ENCODE data around the gene NME3.
A peak's percentile ranks its signal among the peaks of the same experiment; 100 is the strongest.
"Not testable (repeated sequence)": the region's sequence is repeated elsewhere in the genome, so short reads cannot be mapped to it uniquely, and the experiment has no call there.

Gene NME3

DNA sequence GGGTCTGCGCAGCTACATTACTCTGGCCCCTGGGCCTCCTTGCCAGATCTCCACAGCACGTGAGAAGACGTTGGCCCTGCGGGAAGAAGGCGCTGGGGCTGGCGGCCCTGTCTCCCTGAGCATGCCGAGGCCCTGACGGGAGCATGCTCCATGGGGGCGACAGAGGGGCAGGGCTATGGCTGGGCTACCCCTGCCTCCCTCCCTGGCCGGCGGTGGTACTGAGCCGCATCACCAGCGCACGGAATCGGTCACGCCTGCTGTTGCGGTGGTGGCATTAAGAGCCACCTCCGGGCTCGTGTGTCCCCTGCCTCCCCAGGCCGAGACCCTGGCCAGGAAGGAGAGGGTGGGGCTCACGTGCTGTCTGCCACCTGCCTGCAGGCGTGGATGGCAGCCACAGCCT lies 37.2 kb downstream of the NME3 start:
- TF ChIP-seq POLR2A (IDR thresholded peaks at IDR 0.05; ENCODE audit: low read length) (no peak), GATA1 (IDR thresholded peaks at IDR 0.05; ENCODE audit: low read depth, low read length) (no peak)
- DNase-seq, result no peak

DNA sequence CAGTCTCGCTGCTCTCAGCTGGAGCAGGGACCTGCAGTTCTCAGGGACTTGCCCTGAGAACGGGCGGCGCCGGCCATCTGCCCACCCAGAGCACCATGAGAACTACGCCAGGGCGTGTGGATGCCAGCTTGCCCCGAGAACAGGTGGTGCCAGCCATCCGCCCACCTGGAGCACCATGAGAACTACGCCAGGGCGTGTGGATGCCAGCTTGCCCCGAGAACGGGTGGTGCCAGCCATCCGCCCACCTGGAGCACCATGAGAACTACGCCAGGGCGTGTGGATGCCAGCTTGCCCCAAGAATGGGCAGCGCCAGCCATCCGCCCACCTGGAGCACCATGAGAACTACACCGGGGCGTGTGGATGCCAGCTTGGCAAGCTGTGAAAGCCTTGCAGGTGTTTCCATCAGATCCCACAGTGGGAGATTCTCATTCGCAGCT lies 38.8 kb downstream of the NME3 start:
- DNase-seq, result not testable (repeated sequence)

DNA sequence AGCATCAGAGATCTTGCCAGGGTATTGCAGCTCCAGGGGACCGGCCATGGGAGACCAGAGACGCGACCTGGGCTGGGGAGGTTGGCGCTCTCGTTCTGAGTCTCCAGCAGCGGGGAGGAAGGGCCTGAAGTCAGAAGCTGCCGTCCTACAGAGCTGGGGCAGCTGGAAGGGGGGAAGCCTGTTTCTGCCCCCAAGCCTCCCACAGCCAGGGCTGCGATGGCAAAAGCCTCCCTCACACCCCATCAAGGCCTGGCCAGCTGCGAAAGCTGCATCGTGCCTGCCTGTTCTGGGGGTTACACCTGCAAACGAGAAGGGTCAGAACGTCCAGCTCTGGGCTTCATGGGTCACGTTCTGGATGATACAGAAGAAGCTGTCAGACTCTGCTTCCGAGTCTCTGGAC lies 39.3 kb downstream of the NME3 start:
- no peak for TF ChIP-seq POLR2A (IDR thresholded peaks at IDR 0.05; ENCODE audit: low read length)
- TF ChIP-seq GATA1 (IDR thresholded peaks at IDR 0.05; ENCODE audit: low read depth, low read length), result no peak
- DNase-seq, result no peak

DNA sequence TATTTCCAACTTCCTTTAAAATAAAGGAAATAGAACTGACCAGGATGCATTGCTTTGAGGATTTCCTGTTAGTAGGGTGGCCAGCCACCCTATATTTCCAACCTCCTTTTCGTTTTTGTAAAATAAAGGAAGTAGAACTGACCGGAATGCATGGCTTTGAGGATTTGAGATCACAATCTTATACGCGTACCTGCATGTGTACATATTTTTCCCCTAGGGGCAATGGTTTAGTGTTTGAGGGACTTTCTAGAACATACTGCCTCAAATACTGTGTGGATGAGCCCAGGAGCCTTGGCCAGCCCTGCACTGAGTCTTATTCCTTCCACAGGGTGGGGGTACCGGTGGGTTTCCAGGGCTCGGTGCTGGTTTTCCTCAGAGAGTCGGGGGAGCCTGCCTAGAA lies 39.7 kb downstream of the NME3 start:
- no peak for DNase-seq
- TF ChIP-seq GATA1 (IDR thresholded peaks at IDR 0.05; ENCODE audit: low read depth, low read length) (no peak), POLR2A (IDR thresholded peaks at IDR 0.05; ENCODE audit: low read length) (no peak)

DNA sequence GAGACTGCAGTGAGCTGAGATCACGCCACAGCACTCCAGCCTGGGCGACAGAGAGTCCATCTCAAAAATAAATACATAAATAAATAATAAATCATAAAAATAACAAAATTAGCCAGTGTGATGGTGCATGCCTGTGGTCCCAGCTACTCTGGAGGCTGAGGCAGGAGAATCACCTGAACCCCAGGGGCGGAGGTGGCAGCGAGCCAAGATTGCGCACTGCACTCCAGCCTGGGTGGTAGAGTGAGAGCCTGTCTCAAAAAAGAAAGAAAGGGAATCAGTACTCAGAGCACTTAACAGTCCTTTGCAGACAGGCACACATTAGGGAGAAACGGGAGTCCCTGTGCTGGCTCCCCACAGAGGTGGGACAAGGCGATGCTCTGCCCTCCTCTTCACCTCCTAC lies 40.3 kb downstream of the NME3 start:
- TF ChIP-seq GATA1 (IDR thresholded peaks at IDR 0.05; ENCODE audit: low read depth, low read length) (no peak), POLR2A (IDR thresholded peaks at IDR 0.05; ENCODE audit: low read length) (no peak)
- DNase-seq, result no peak

DNA sequence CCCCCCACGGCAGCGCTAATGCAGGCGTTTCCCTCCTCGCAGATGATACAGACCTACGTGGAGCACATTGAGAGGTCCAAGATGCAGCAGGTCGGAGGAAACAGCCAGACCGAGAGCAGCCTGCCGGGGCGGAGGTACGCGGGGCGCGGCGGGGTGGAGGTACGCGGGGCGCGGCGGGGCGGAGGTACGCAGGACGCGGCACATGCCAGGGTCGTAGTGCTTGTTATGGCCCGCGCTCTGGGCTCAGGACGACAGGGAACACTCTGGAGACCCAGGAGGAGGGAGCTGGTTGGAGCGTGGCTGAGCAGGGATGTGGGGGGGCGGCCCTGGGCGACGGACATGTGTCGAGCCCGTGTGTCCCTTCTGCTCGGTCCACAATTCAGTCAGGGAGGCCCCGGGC lies 41.9 kb downstream of the NME3 start:
- DNase-seq, result no peak
- TF ChIP-seq POLR2A (IDR thresholded peaks at IDR 0.05; ENCODE audit: low read length) (no peak), GATA1 (IDR thresholded peaks at IDR 0.05; ENCODE audit: low read depth, low read length) (no peak)

DNA sequence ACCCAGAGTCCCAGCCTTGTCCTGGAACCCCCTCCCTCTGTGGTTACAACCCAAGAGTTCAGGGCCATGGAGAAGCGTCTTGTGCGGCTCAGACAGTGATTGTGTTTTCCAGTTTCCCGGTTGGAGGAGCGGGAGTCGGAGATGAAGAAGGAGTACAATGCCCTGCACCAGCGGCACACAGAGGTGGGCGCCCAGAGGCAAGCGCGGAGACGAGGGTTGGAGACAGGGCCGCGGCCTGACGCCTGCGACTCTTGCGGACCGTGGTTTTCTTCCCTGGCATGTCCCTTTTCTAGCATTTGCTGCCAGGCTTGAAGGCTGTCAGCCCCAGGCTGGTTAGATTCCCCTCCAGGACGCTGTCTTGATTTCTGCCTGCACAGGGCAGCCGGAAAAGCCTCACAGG lies 42.3 kb downstream of the NME3 start:
- no peak for DNase-seq
- no peak for TF ChIP-seq GATA1 (IDR thresholded peaks at IDR 0.05; ENCODE audit: low read depth, low read length)
- no peak for TF ChIP-seq POLR2A (IDR thresholded peaks at IDR 0.05; ENCODE audit: low read length)

DNA sequence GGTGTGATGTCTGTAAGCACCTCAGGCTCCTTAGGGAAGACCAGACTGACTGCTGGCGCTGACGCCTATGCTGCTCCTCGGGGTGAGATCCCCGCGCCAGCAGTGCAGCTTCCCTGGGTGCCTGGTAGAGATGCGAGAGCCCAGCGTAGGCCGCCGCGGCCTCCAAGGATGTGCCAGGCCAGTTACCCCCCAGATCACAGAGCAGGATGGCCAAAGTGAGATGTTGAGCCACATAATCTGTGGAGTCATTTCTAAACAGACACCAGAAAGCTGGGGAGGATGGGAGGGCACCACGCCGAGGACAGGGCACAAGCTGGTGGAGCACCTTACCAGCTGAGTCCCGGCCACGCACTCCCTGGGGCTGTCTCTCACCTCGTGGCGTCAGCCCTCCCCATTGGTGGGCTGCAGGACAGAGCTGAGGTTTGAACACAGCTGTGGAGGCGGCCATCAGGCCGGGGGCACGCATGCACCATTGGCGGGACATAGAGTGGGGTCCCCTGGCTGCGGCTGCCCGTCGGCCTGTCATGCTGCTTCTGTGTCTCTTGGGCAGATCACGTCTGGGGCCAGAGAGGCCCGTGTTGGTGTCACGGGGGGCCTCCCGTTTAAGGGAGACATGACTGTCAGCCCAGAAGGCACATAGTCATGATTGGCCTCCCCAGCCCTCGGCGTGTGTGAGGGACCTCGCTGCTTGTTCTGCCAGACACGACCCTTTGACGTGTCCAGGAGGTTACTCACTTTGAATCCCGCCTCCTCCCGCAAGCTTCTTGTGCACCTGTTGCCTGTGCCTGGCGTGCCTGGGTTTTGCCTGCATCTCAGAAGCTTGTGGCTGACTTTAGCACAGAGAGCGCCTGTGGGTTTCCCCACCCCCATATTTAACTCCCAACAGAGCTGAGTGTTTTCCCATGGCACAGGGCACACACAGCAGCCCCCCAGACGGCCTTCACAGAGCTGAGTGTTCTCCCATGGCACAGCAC lies 43.4 kb downstream of the NME3 start:
- DNase-seq, result no peak
- TF ChIP-seq POLR2A (IDR thresholded peaks at IDR 0.05; ENCODE audit: low read length), result no peak
- TF ChIP-seq GATA1 (IDR thresholded peaks at IDR 0.05; ENCODE audit: low read depth, low read length), result no peak

DNA sequence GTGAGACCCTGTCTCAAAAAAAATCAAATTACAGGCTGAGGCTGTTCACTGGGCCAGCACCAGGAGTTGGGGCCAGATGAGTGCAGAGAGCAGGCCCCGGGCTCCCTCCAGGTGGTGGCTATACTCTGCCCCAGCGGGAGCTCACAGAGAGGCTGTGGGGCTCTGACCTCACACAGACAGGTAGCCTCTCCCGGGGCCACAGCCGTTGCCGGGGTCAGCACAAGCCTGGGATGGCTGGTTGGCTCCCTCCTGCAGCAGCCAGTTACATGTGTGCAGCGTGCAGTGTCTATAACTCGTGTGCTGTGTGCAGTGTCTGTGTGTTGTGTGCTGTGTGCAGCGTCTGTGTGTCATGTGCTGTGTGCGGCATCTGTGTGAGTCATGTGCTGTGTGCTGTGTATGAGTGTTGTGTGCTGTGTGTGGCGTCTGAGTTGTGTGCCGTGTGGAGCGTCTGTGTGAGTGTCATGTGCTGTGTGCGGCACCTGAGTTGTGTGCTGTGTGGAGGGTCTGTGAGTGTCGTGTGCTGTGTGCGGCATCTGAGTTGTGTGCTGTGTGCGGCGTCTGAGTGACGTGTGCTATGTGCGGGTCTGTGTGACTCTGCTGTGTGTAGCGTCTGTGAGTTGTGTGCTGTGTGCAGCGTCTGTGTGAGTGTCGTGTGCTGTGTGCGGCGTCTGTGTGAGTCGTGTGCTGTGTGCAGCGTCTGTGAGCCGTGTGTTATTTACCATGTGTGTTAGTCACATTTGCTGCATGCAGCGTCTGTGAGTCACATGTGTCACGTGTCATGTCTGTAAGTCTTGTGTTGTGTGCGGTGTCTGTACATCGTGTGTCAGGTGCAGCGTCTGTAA lies 44.5 kb downstream of the NME3 start:
- TF ChIP-seq POLR2A (IDR thresholded peaks at IDR 0.05; ENCODE audit: low read length) (no peak), GATA1 (IDR thresholded peaks at IDR 0.05; ENCODE audit: low read depth, low read length) (no peak)
- no peak for DNase-seq

DNA sequence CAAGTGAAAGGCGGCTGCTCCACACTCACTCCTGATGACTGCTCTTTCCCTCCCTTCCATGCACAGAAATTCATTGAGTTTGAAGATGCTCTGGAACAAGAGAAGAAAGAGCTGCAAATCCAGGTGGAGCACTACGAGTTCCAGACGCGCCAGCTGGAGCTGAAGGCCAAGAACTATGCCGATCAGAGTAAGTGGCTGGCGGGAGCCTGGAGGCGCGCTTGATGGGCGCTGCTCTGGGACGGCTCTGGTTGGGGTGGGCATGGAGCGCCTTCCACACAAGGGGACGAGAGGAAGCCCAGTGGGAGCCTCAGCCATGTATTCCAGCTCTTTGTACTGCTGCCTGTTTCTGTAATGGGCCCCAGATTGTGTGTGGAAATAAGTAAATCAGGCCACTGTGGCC lies 46.9 kb downstream of the NME3 start:
- DNase-seq, result no peak
- TF ChIP-seq POLR2A (IDR thresholded peaks at IDR 0.05; ENCODE audit: low read length) (no peak), GATA1 (IDR thresholded peaks at IDR 0.05; ENCODE audit: low read depth, low read length) (no peak)

DNA sequence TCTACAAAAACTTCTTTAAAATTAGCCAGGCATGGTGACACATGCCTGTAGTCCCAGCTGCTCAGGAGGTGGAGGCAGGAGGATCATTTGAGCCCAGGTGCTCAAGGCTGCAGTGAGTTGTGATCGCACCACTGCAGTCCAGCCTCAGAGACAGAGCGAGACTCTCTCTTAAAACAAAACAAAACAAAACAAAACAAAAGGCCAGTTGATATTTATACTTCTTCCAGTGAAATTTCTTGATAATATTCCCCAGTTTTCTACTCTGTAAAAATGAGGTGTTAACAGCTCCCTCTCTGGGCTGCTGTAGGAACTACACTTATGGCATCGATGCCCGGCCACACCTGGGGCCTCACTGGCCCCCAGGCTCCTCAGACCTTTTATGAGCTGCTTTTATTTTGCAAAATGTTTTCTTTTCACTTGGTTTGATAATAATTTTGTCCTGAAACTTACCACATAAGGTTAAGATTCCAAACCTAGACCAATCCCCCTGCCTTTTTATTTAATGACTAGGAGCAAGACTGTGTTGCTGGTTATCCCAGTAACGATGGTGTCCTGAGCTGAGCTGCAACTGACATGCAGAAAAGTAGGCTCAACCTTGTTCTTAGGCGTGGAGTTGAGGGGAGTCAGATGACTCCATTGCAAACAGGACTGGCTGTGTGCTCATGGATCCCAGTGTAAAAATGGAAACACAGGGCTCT lies 47.7 kb downstream of the NME3 start:
- DNase-seq, result peak; percentile 36 to 70

DNA sequence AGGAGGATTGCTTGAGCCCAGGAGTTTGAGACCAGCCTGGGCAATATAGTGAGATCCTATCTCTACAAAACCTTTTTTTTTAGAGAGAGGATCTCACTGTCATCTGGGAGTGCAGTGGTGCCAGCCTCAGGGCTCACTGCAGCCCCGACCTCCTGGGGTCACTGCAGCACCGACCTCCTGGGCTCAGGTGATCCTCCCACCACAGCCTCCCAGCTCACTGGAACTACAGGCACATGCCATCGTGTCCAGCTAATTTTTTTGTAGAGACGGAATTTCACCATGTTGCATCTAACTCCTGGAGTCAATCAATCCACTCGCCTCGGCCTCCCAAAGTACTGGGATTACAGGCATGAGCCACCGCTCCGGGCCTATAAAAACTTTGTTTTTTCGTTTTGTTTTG lies 50.0 kb downstream of the NME3 start:
- no peak for DNase-seq
- TF ChIP-seq POLR2A (IDR thresholded peaks at IDR 0.05; ENCODE audit: low read length) (no peak), GATA1 (IDR thresholded peaks at IDR 0.05; ENCODE audit: low read depth, low read length) (no peak)

More for the DNA sequence above, 47.7 kb downstream of the NME3 start:
- TF ChIP-seq POLR2A (IDR thresholded peaks at IDR 0.05; ENCODE audit: low read length) (no peak), GATA1 (IDR thresholded peaks at IDR 0.05; ENCODE audit: low read depth, low read length) (no peak)
